Measurements from ENCODE around the gene OR5L1.

DNA sequence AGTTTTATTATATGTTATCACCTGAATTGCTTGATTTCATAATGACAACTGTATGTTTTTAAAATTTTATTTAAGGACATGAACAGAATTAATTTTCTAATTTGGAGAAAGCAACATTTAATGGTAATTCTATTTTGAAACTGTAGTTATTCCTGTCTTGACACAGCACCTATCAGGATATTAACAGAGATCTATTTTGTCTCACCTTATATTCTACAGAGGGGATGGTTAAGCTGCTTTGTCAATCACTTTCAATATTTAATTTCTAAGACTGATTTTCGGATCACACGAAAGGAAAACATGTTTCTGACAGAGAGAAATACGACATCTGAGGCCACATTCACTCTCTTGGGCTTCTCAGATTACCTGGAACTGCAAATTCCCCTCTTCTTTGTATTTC, 27.3 kb downstream of the OR5L1 start, which contains the start of gene OR5D16:
- TF ChIP-seq CTCF (IDR thresholded peaks at IDR 0.05) (no peak), POLR2A (IDR thresholded peaks at IDR 0.05) (no peak)
